HepG2 (cell line): ENCODE results near the gene IFNK. TPM values are rescaled to one million over a fixed set of nuclear protein-coding genes. Genes with fewer than 3 reads are reported as not detected.

Source experiments
- ATAC-seq: fragments of 200-7000 bp; cut with Tn5 transposase; 3 replicates; pipeline ENCODE4 v1.9.1; 2020; ENCODE audit warnings: mild to moderate bottlenecking, moderate library complexity
- BruUV-seq: library from RNA; stranded (reverse); fragments of 400-500 nt; replicated peaks from 2 replicates; lab custom pipeline; 2021; lab: Mats Ljungman, UMichigan
- CTCF ChIA-PET: fragments of 300-600 bp; formaldehyde crosslinking; extraction: SDS; loops from one replicate; lab custom pipeline; 2021; ENCODE audit warnings: low total read pairs, inconsistent platforms, low intra/inter-chr PET ratio; lab: Yijun Ruan, JAX
- POLR2A ChIA-PET: fragments of 350-600 bp; sonication (Branson Sonifier 250); formaldehyde crosslinking; loops from one replicate; lab custom pipeline; 2020; ENCODE audit warnings: antibody characterized with exemption, inconsistent platforms; lab: Yijun Ruan, JAX
- DNase-seq: peaks from one replicate; pipeline ENCODE4 v3.0.0-alpha.2; 2015; ENCODE audit warnings: low spot score
- FAIRE-seq: peaks from 3 replicates; lab custom pipeline; 2011; peaks lifted over from hg19 to GRCh38; lab: Jason Lieb, UNC
- H2AFZ ChIP-seq: one replicate; pipeline ENCODE4 v1.6.1; 2011; ENCODE audit warnings: low read length, inconsistent platforms
- H3K27ac ChIP-seq: fragments of 300-600 bp; 3 replicates; pipeline ENCODE4 v1.8.0; 2011; ENCODE audit warnings: mixed run types, mild to moderate bottlenecking, mixed read lengths, low read length, inconsistent platforms; ENCODE audit not compliant: insufficient read depth; ENCODE audit errors: extremely low read length
- H3K27me3 ChIP-seq, 2 experiments: fragments of 200-600 bp in 1 of 2; 2 replicates in 1 of 2; 3 replicates in 1 of 2; pipeline versions ENCODE4 v1.6.0 to v1.8.0; 2011; ENCODE audit warnings: low read length in 2 of 2, mild to moderate bottlenecking in 2 of 2, moderate library complexity in 2 of 2, inconsistent platforms in 1 of 2; ENCODE audit not compliant: insufficient read depth in 2 of 2, control insufficient read depth in 1 of 2
- H3K36me3 ChIP-seq, 2 experiments: fragments of 200-600 bp in 1 of 2; replicated peaks in 1 of 2; 2 replicates in 1 of 2; 3 replicates in 1 of 2; pipeline versions ENCODE4 v1.5.1 to v1.8.0; 2011; ENCODE audit warnings: low read length in 2 of 2, inconsistent platforms in 1 of 2; ENCODE audit not compliant: insufficient read depth in 2 of 2, control insufficient read depth in 1 of 2
- H3K4me1 ChIP-seq: 2 replicates; pipeline ENCODE4 v1.5.1; 2012; ENCODE audit warnings: low read length, inconsistent platforms; ENCODE audit not compliant: insufficient read depth
- H3K4me2 ChIP-seq: 2 replicates; pipeline ENCODE4 v1.6.0; 2011; ENCODE audit warnings: low read depth, low read length, inconsistent platforms
- H3K4me3 ChIP-seq, 3 experiments: fragments of 200-600 bp in 1 of 3; sonication (generic), shearing (Covaris generic) in 1 of 3; replicated peaks in 1 of 3; 2 replicates each; pipeline ENCODE4 v1.5.1; 2011 to 2016; ENCODE audit warnings: low read length in 3 of 3, inconsistent platforms in 2 of 3, low read depth in 2 of 3, mild to moderate bottlenecking in 2 of 3, control low read depth in 1 of 3, mixed read lengths in 1 of 3; ENCODE audit not compliant: insufficient read depth in 1 of 3
- H3K79me2 ChIP-seq: one replicate; pipeline ENCODE4 v1.6.1; 2011; ENCODE audit warnings: low read length, inconsistent platforms; ENCODE audit not compliant: insufficient read depth
- H3K9ac ChIP-seq: 2 replicates; pipeline ENCODE4 v1.6.0; 2011; ENCODE audit warnings: mild to moderate bottlenecking, low read depth, low read length, inconsistent platforms; ENCODE audit not compliant: insufficient read depth
- H3K9me3 ChIP-seq: 2 replicates; pipeline ENCODE4 v1.5.1; 2012; ENCODE audit warnings: mild to moderate bottlenecking, low read length
- H4K20me1 ChIP-seq: 2 replicates; pipeline ENCODE4 v1.6.0; 2011; ENCODE audit warnings: inconsistent platforms, mild to moderate bottlenecking, low read length, moderate library complexity; ENCODE audit not compliant: insufficient read depth
- MAFF ChIP-seq: IDR thresholded peaks from 2 replicates; pipeline ENCODE4 v1.6.1; 2011; ENCODE audit warnings: low read depth, low read length, improper control_type of control experiment
- ZFY ChIP-seq: sonication (generic); formaldehyde crosslinking; IDR thresholded peaks from 2 replicates; pipeline ENCODE4 v1.4.0; 2020; ENCODE audit warnings: missing genetic modification reagents
- WGBS: methylation state at CpG from one replicate; pipeline ENCODE4 v1.1.6; 2017; ENCODE audit warnings: low lambda C conversion rate; 5-methylcytosine and 5-hydroxymethylcytosine counted together
- in situ Hi-C: cut with HindIII; loops from 2 replicates; pipeline ENCODE4 v1.10.0; 2017; ENCODE audit warnings: low pct_unique_long_range_greater_than_20kb; ENCODE audit not compliant: extremely low pct_ligation_motif_present
- intact Hi-C: fragments of 100-400 bp; cut with micrococcal nuclease; formaldehyde crosslinking; loops from one replicate; pipeline ENCODE4 v1.10.0; 2022; ENCODE audit not compliant: unreplicated experiment
- polyA plus RNA-seq, 8 experiments: library from polyadenylated mRNA; depleted of rRNA in 3 of 8; stranded (reverse) in 7 of 8; unstranded in 1 of 8; fragments of >200 nt; fragmentation: Illumina TruSeq in 4 of 8; extraction: Trizol in 4 of 8; gene quantifications; 2 replicates each; pipeline versions ENCODE4 v1.2.1 to v1.2.3, GENCODE V29; 2011 to 2016; ENCODE audit warnings: low read depth in 4 of 8, missing spikeins in 1 of 8, mixed read lengths in 1 of 8; ENCODE audit not compliant: insufficient read depth in 1 of 8
- total RNA-seq, 5 experiments: library from RNA; depleted of rRNA; stranded (reverse); fragments of >200 nt; fragmentation: Illumina TruSeq; extraction: Trizol; gene quantifications; 2 replicates each; pipeline ENCODE4 v1.2.3, GENCODE V29; 2016; ENCODE audit warnings: low read depth in 1 of 5
- TF ChIP-seq, protein P1 (sequence below): sonication (generic); formaldehyde crosslinking; conservative IDR thresholded peaks from 2 replicates; pipeline ENCODE4 v1.5.0; 2020; ENCODE audit warnings: missing genetic modification reagents
- TF ChIP-seq, protein P2 (sequence below): sonication (generic); formaldehyde crosslinking; IDR thresholded peaks from 2 replicates; pipeline ENCODE4 v1.4.0; 2020; ENCODE audit warnings: missing genetic modification reagents, borderline replicate concordance
- TF ChIP-seq, protein P3 (sequence below): sonication (generic); formaldehyde crosslinking; IDR thresholded peaks from 2 replicates; pipeline ENCODE4 v1.4.0; 2020; ENCODE audit warnings: missing genetic modification reagents
- TF ChIP-seq, protein P4 (sequence below): sonication (generic); formaldehyde crosslinking; IDR thresholded peaks from 2 replicates; pipeline ENCODE4 v1.5.1; 2020; ENCODE audit warnings: mild to moderate bottlenecking, missing genetic modification reagents, moderate library complexity

The IFNK gene
- total and polyA plus RNA-seq, 2 of the 13 experiments (the other 11 are each of a cell fraction or from before 2014, with no cell fraction given), result not detected

DNA sequence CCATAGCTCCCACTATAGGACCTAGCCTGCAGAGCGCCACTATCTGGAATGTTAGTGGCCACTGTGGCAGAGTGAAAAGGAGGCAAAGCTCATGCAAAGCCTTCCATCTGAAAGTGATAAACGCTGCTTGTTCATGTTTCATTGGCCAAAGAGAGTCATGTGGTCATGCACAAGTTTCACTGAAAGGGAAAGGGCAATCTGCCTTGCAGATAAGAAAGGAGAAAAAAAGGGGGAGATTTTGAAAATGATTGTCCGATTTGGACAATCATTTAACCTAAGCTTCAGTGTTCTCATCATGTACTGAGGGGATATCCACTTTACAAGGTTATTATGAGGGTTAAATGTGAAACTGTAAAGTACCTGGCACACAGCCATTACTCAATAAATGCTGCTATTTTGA is 14.6 kb downstream of the IFNK start:
- DNase-seq (no peak), FAIRE-seq (no peak), ATAC-seq (no peak)
- Histone ChIP-seq H3K79me2 (no peaks in the 10 kb centered on the region), H3K4me2 (no peak overlapping the region; the same call in 1 of the 2 replicates), H3K9ac (no peak overlapping the region), H3K27ac (no peak overlapping the region), H4K20me1 (no peaks in the 10 kb centered on the region), H3K4me1 (peaks cover 44% of the 10 kb centered on the region), H2AFZ (no peak overlapping the region), H3K27me3 (no peaks in the 10 kb centered on the region), H3K36me3 (no peaks in the 10 kb centered on the region), H3K9me3 (no peaks in the 10 kb centered on the region), H3K4me3 (no peak overlapping the region)
- ChIA-PET POLR2A (no interaction called here), CTCF (no interaction called here)
- intact Hi-C loops (no loop called here), in situ Hi-C loops (no loop called here)
- WGBS, result 76% methylated on average over 3 of the region's 3 CpGs
- no TSS peak for BruUV-seq
- TF ChIP-seq, protein P1, sequence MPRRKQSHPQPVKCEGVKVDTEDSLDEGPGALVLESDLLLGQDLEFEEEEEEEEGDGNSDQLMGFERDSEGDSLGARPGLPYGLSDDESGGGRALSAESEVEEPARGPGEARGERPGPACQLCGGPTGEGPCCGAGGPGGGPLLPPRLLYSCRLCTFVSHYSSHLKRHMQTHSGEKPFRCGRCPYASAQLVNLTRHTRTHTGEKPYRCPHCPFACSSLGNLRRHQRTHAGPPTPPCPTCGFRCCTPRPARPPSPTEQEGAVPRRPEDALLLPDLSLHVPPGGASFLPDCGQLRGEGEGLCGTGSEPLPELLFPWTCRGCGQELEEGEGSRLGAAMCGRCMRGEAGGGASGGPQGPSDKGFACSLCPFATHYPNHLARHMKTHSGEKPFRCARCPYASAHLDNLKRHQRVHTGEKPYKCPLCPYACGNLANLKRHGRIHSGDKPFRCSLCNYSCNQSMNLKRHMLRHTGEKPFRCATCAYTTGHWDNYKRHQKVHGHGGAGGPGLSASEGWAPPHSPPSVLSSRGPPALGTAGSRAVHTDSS (CRISPR knock-in tag), result no peak
- TF ChIP-seq MAFF (no peak), ZFY (CRISPR knock-in tag) (no peak)
- TF ChIP-seq, protein P2, sequence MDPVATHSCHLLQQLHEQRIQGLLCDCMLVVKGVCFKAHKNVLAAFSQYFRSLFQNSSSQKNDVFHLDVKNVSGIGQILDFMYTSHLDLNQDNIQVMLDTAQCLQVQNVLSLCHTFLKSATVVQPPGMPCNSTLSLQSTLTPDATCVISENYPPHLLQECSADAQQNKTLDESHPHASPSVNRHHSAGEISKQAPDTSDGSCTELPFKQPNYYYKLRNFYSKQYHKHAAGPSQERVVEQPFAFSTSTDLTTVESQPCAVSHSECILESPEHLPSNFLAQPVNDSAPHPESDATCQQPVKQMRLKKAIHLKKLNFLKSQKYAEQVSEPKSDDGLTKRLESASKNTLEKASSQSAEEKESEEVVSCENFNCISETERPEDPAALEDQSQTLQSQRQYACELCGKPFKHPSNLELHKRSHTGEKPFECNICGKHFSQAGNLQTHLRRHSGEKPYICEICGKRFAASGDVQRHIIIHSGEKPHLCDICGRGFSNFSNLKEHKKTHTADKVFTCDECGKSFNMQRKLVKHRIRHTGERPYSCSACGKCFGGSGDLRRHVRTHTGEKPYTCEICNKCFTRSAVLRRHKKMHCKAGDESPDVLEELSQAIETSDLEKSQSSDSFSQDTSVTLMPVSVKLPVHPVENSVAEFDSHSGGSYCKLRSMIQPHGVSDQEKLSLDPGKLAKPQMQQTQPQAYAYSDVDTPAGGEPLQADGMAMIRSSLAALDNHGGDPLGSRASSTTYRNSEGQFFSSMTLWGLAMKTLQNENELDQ (CRISPR knock-in tag), result no peak
- TF ChIP-seq, protein P3, sequence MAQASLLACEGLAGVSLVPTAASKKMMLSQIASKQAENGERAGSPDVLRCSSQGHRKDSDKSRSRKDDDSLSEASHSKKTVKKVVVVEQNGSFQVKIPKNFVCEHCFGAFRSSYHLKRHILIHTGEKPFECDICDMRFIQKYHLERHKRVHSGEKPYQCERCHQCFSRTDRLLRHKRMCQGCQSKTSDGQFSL, result no peak
- TF ChIP-seq, protein P4, sequence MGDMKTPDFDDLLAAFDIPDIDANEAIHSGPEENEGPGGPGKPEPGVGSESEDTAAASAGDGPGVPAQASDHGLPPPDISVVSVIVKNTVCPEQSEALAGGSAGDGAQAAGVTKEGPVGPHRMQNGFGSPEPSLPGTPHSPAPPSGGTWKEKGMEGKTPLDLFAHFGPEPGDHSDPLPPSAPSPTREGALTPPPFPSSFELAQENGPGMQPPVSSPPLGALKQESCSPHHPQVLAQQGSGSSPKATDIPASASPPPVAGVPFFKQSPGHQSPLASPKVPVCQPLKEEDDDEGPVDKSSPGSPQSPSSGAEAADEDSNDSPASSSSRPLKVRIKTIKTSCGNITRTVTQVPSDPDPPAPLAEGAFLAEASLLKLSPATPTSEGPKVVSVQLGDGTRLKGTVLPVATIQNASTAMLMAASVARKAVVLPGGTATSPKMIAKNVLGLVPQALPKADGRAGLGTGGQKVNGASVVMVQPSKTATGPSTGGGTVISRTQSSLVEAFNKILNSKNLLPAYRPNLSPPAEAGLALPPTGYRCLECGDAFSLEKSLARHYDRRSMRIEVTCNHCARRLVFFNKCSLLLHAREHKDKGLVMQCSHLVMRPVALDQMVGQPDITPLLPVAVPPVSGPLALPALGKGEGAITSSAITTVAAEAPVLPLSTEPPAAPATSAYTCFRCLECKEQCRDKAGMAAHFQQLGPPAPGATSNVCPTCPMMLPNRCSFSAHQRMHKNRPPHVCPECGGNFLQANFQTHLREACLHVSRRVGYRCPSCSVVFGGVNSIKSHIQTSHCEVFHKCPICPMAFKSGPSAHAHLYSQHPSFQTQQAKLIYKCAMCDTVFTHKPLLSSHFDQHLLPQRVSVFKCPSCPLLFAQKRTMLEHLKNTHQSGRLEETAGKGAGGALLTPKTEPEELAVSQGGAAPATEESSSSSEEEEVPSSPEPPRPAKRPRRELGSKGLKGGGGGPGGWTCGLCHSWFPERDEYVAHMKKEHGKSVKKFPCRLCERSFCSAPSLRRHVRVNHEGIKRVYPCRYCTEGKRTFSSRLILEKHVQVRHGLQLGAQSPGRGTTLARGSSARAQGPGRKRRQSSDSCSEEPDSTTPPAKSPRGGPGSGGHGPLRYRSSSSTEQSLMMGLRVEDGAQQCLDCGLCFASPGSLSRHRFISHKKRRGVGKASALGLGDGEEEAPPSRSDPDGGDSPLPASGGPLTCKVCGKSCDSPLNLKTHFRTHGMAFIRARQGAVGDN (CRISPR knock-in tag), result no peak
- TF ChIP-seq, all 625 proteins: peak for 0
